OCI-LY7 (cell line): ENCODE measurements around the gene TMEM217. TPM values are rescaled to one million over a fixed set of nuclear protein-coding genes. Genes with fewer than 3 reads are reported as not detected.

Experiments used
- BruUV-seq: library from RNA; stranded (reverse); fragments of 400-500 nt; replicated peaks from 2 replicates; lab custom pipeline; 2021; lab: Mats Ljungman, UMichigan
- CTCF ChIA-PET: fragments of 300-600 bp; sonication (Branson Sonifier 250); formaldehyde crosslinking; loops from one replicate; lab custom pipeline; 2022; ENCODE audit warnings: antibody characterized with exemption; ENCODE audit not compliant: unreplicated experiment; lab: Charles Lee
- POLR2A ChIA-PET: fragments of 300-600 bp; sonication (Branson Sonifier 250); formaldehyde crosslinking; loops from one replicate; lab custom pipeline; 2022; ENCODE audit warnings: antibody characterized with exemption; lab: Charles Lee
- DNase-seq: peaks from one replicate; pipeline ENCODE4 v3.0.0-alpha.2; 2015; ENCODE audit warnings: low spot score
- H2AFZ ChIP-seq: fragments of 200-600 bp; sonication (generic), shearing (Covaris generic); 2 replicates; pipeline ENCODE4 v1.6.1; 2014; ENCODE audit warnings: mild to moderate bottlenecking, antibody characterized with exemption, low read length, moderate library complexity
- H3K27ac ChIP-seq: fragments of 200-600 bp; sonication (generic); 2 replicates; pipeline ENCODE4 v1.5.1; 2014; ENCODE audit warnings: mixed run types, low read depth, mild to moderate bottlenecking, moderate library complexity, low read length, inconsistent platforms; ENCODE audit not compliant: poor library complexity, severe bottlenecking
- H3K36me3 ChIP-seq: fragments of 200-600 bp; sonication (generic); 2 replicates; pipeline ENCODE4 v1.6.1; 2014; ENCODE audit warnings: mild to moderate bottlenecking, antibody characterized with exemption, low read length, moderate library complexity, mixed read lengths; ENCODE audit not compliant: insufficient read depth
- H3K4me1 ChIP-seq: fragments of 200-600 bp; sonication (generic); 2 replicates; pipeline ENCODE4 v1.5.1; 2014; ENCODE audit warnings: mild to moderate bottlenecking, low read length; ENCODE audit not compliant: insufficient read depth, poor library complexity, severe bottlenecking
- H3K4me2 ChIP-seq: fragments of 200-600 bp; sonication (generic); 2 replicates; pipeline ENCODE4 v1.6.1; 2014; ENCODE audit warnings: mild to moderate bottlenecking, low read length
- H3K4me3 ChIP-seq: fragments of 200-600 bp; sonication (generic); 2 replicates; pipeline ENCODE4 v1.5.1; 2014; ENCODE audit warnings: mild to moderate bottlenecking, low read depth, low read length; ENCODE audit not compliant: poor library complexity, severe bottlenecking
- H3K79me2 ChIP-seq: fragments of 200-600 bp; sonication (generic); 2 replicates; pipeline ENCODE4 v1.6.1; 2016; ENCODE audit warnings: low read depth, mild to moderate bottlenecking, low read length, moderate library complexity, mixed read lengths; ENCODE audit not compliant: insufficient read depth
- H3K9me2 ChIP-seq: fragments of 200-600 bp; sonication (generic); 2 replicates; pipeline ENCODE4 v1.6.1; 2016; ENCODE audit warnings: mild to moderate bottlenecking, low read length, mixed read lengths; ENCODE audit not compliant: insufficient read depth
- H3K9me3 ChIP-seq: fragments of 200-600 bp; sonication (generic); 2 replicates; pipeline ENCODE4 v1.6.1; 2014; ENCODE audit warnings: mild to moderate bottlenecking, mixed run types, low read length, mixed read lengths
- H4K20me1 ChIP-seq: fragments of 200-600 bp; sonication (generic); 2 replicates; pipeline ENCODE4 v1.6.1; 2014; ENCODE audit warnings: mild to moderate bottlenecking, antibody characterized with exemption, low read length, moderate library complexity, mixed read lengths; ENCODE audit not compliant: insufficient read depth
- CTCF ChIP-seq: fragments of 200-600 bp; sonication (generic); conservative IDR thresholded peaks from 2 replicates; pipeline ENCODE4 v1.5.1; 2014; ENCODE audit warnings: mild to moderate bottlenecking, antibody characterized with exemption, low read length, moderate library complexity, mixed read lengths
- EZH2phosphoT487 ChIP-seq: fragments of 200-600 bp; sonication (generic); IDR thresholded peaks from 2 replicates; pipeline ENCODE4 v1.6.1; 2018; ENCODE audit warnings: low read depth, borderline replicate concordance, mild to moderate bottlenecking, mixed run types, antibody characterized with exemption, low read length, moderate library complexity, mixed read lengths
- intact Hi-C: fragments of 100-400 bp; cut with micrococcal nuclease; formaldehyde crosslinking; loops from one replicate; pipeline ENCODE4 v1.10.0; 2022; ENCODE audit not compliant: unreplicated experiment
- total RNA-seq, 2 experiments: library from RNA; depleted of rRNA in 1 of 2; stranded (reverse); fragments of >200 nt in 1 of 2; shearing (Covaris generic) in 1 of 2; gene quantifications; 2 replicates each; pipeline ENCODE4 v1.2.3, GENCODE V29; 2014 to 2022

TMEM217 gene
- total RNA-seq, 2 experiments from 2014 or later = 0.34 TPM; not detected in 1

- Histone ChIP-seq H3K4me1 (no peaks in the 10 kb centered on the region), H3K9me2 (no peaks in the 10 kb centered on the region), H3K36me3 (peaks cover 11% of the 10 kb centered on the region), H3K4me2 (no peak overlapping the region), H4K20me1 (no peaks in the 10 kb centered on the region), H3K79me2 (peaks cover 4% of the 10 kb centered on the region; the same call in 1 of the 2 replicates), H3K4me3 (no peak overlapping the region), H3K27ac (no peak overlapping the region), H3K9me3 (no peaks in the 10 kb centered on the region), H2AFZ (no peak overlapping the region)
- DNase-seq = no peak
- TF ChIP-seq EZH2phosphoT487 (no peak), CTCF (no peak)
- ChIA-PET POLR2A (interaction anchor here (1.2 kb wide), 1 partner anchor 8 kb away, joined by 4 read pairs; the partner anchor contains the start of gene TBC1D22B), CTCF (no interaction called here)
- BruUV-seq = no TSS peak
- intact Hi-C loops = no loop called here
These were observed 7.9 kb upstream of the TMEM217 start for GRCh38 chr6:37265860-37266259.

GRCh38 chr6:37265001-37265400 is 7.1 kb upstream of the TMEM217 start:
- H3K79me2 ChIP-seq = peaks cover 4% of the 10 kb centered on the region; the same call in 1 of the 2 replicates
- TF ChIP-seq CTCF (no peak), EZH2phosphoT487 (no peak)
- intact Hi-C loops = no loop called here
- no peak overlapping the region for H3K27ac ChIP-seq
- H3K9me3 ChIP-seq = no peaks in the 10 kb centered on the region
- H3K4me2 ChIP-seq = no peak overlapping the region
- peaks cover 1% of the 10 kb centered on the region for H3K4me1 ChIP-seq
- DNase-seq = no peak
- POLR2A ChIA-PET = interaction anchor here (1.2 kb wide), 1 partner anchor 8 kb away, joined by 4 read pairs; the partner anchor contains the start of gene TBC1D22B
- peaks cover 1% of the 10 kb centered on the region; the same call in 1 of the 2 replicates for H4K20me1 ChIP-seq
- peaks cover 5% of the 10 kb centered on the region for H3K36me3 ChIP-seq
- no peaks in the 10 kb centered on the region for H3K9me2 ChIP-seq
- CTCF ChIA-PET = no interaction called here
- no peak overlapping the region for H2AFZ ChIP-seq
- no peak overlapping the region for H3K4me3 ChIP-seq
- BruUV-seq = no TSS peak

- Histone ChIP-seq H4K20me1 (peaks cover 5% of the 10 kb centered on the region; the same call in 1 of the 2 replicates), H3K4me1 (peaks cover 22% of the 10 kb centered on the region), H3K4me2 (no peak overlapping the region), H3K9me2 (no peaks in the 10 kb centered on the region), H3K9me3 (no peaks in the 10 kb centered on the region), H3K27ac (no peak overlapping the region), H3K36me3 (no peaks in the 10 kb centered on the region; the same call in 1 of the 2 replicates), H2AFZ (no peak overlapping the region), H3K4me3 (no peak overlapping the region), H3K79me2 (peaks cover 23% of the 10 kb centered on the region; the same call in 1 of the 2 replicates)
- ChIA-PET POLR2A (interaction anchor here (1.1 to 1.2 kb wide), 2 partner anchors 11 kb away, joined by 3 to 6 read pairs; no protein-coding TSS in a partner anchor), CTCF (no interaction called here)
- DNase-seq = no peak
- intact Hi-C loops = no loop called here
- no TSS peak for BruUV-seq
- TF ChIP-seq CTCF (no peak), EZH2phosphoT487 (no peak)
These were observed 4.6 kb upstream of the TMEM217 start for GRCh38 chr6:37262446-37263026.
